ENCODE results near the gene PACS2. TPM values are rescaled to one million over a fixed set of nuclear protein-coding genes. Genes with fewer than 3 reads are reported as not detected.

PACS2 gene
- total RNA-seq, 1 donor, result 27.0 TPM

- no peaks in the 10 kb centered on the region for H3K27me3 ChIP-seq (ENCODE audit: insufficient read depth, low read length)
- H3K4me1 ChIP-seq (ENCODE audit: insufficient read depth, low read length), result no peaks in the 10 kb centered on the region
- no peak overlapping the region for H3K4me3 ChIP-seq (ENCODE audit: low read length)
- no peaks in the 10 kb centered on the region for H3K9me3 ChIP-seq (ENCODE audit: low read depth, low read length)
These were observed 26.5 kb downstream of the PACS2 start for GRCh38 chr14:105340821-105341733.

DNA sequence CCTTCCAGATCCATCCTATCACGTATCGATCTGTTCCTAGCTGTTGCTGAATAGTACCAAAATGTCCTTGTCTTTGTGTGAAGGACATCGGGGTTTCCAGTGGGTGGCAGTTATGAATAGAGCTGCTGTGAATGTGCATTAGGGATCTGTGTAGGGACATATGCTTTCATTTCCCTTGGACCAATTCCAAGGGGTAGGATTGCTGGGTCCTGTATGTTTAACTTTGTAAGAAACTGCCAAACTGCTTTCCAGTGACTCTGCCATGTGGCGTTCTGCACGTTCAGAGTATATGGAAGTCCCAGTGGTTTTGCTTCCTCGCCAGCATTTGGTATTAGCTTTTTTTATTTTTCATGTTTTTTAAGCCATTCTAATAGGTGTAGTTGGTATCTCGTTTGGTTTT lies 28.6 kb downstream of the PACS2 start:
- no peak overlapping the region for H3K4me3 ChIP-seq (ENCODE audit: low read length)
- no peaks in the 10 kb centered on the region for H3K4me1 ChIP-seq (ENCODE audit: insufficient read depth, low read length)
- no peaks in the 10 kb centered on the region for H3K27me3 ChIP-seq (ENCODE audit: insufficient read depth, low read length)
- H3K9me3 ChIP-seq (ENCODE audit: low read depth, low read length), result no peaks in the 10 kb centered on the region

DNA sequence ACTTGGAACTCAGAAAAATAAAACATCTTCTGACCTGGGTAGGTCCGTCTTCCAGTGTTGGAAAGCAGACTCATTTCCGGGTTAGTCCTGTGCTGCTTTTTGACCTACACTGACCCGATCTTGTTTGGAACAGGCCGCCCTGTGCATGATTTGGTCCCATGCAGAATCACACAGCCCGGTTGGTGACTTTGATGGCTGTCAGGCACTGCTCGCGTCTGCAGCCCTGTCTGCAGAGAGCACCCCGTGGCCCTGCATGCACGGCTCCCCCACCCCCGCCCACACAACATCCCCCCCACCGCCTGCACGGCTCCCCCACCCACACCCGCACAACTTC lies 31.6 kb downstream of the PACS2 start:
- H3K4me1 ChIP-seq (ENCODE audit: insufficient read depth, low read length), result no peaks in the 10 kb centered on the region
- no peak overlapping the region for H3K4me3 ChIP-seq (ENCODE audit: low read length)
- H3K27me3 ChIP-seq (ENCODE audit: insufficient read depth, low read length), result no peaks in the 10 kb centered on the region
- no peaks in the 10 kb centered on the region for H3K9me3 ChIP-seq (ENCODE audit: low read depth, low read length)

- Histone ChIP-seq H3K27me3 (ENCODE audit: insufficient read depth, low read length) (no peaks in the 10 kb centered on the region), H3K4me1 (ENCODE audit: insufficient read depth, low read length) (peaks cover 3% of the 10 kb centered on the region)
These were observed 32.5 kb downstream of the PACS2 start for GRCh38 chr14:105346876-105347586.

GRCh38 chr14:105347587-105347968 lies 33.0 kb downstream of the PACS2 start:
- no peak overlapping the region for H3K4me3 ChIP-seq (ENCODE audit: low read length)
- no peaks in the 10 kb centered on the region for H3K9me3 ChIP-seq (ENCODE audit: low read depth, low read length)
- peaks cover 5% of the 10 kb centered on the region for H3K4me1 ChIP-seq (ENCODE audit: insufficient read depth, low read length)
- H3K27me3 ChIP-seq (ENCODE audit: insufficient read depth, low read length), result no peaks in the 10 kb centered on the region

More at GRCh38 chr14:105346876-105347586, 32.5 kb downstream of the PACS2 start:
- H3K4me3 ChIP-seq (ENCODE audit: low read length), result no peak overlapping the region
- H3K9me3 ChIP-seq (ENCODE audit: low read depth, low read length), result no peaks in the 10 kb centered on the region

- Histone ChIP-seq H3K27me3 (ENCODE audit: insufficient read depth, low read length) (no peaks in the 10 kb centered on the region), H3K4me1 (ENCODE audit: insufficient read depth, low read length) (peaks cover 5% of the 10 kb centered on the region), H3K4me3 (ENCODE audit: low read length) (no peak overlapping the region), H3K9me3 (ENCODE audit: low read depth, low read length) (no peaks in the 10 kb centered on the region)
These were observed 33.8 kb downstream of the PACS2 start for GRCh38 chr14:105348169-105348944.

- Histone ChIP-seq H3K9me3 (ENCODE audit: low read depth, low read length) (no peaks in the 10 kb centered on the region), H3K27me3 (ENCODE audit: insufficient read depth, low read length) (no peaks in the 10 kb centered on the region), H3K4me3 (ENCODE audit: low read length) (no peak overlapping the region), H3K4me1 (ENCODE audit: insufficient read depth, low read length) (peaks cover 5% of the 10 kb centered on the region)
These were observed 34.6 kb downstream of the PACS2 start for GRCh38 chr14:105348945-105349699.

- H3K27me3 ChIP-seq (ENCODE audit: insufficient read depth, low read length), result no peaks in the 10 kb centered on the region
- H3K4me1 ChIP-seq (ENCODE audit: insufficient read depth, low read length), result peaks cover 5% of the 10 kb centered on the region
These were observed 35.4 kb downstream of the PACS2 start for GRCh38 chr14:105349992-105350391.

GRCh38 chr14:105350450-105351244 lies 36.1 kb downstream of the PACS2 start:
- Histone ChIP-seq H3K9me3 (ENCODE audit: low read depth, low read length) (no peaks in the 10 kb centered on the region), H3K4me3 (ENCODE audit: low read length) (no peak overlapping the region), H3K27me3 (ENCODE audit: insufficient read depth, low read length) (no peaks in the 10 kb centered on the region), H3K4me1 (ENCODE audit: insufficient read depth, low read length) (peaks cover 5% of the 10 kb centered on the region)

More at GRCh38 chr14:105349992-105350391, 35.4 kb downstream of the PACS2 start:
- Histone ChIP-seq H3K9me3 (ENCODE audit: low read depth, low read length) (no peaks in the 10 kb centered on the region), H3K4me3 (ENCODE audit: low read length) (no peak overlapping the region)

- Histone ChIP-seq H3K4me1 (ENCODE audit: insufficient read depth, low read length) (peaks cover 5% of the 10 kb centered on the region), H3K27me3 (ENCODE audit: insufficient read depth, low read length) (no peaks in the 10 kb centered on the region), H3K4me3 (ENCODE audit: low read length) (no peak overlapping the region), H3K9me3 (ENCODE audit: low read depth, low read length) (no peaks in the 10 kb centered on the region)
These were observed 36.9 kb downstream of the PACS2 start for GRCh38 chr14:105351410-105351809.

DNA sequence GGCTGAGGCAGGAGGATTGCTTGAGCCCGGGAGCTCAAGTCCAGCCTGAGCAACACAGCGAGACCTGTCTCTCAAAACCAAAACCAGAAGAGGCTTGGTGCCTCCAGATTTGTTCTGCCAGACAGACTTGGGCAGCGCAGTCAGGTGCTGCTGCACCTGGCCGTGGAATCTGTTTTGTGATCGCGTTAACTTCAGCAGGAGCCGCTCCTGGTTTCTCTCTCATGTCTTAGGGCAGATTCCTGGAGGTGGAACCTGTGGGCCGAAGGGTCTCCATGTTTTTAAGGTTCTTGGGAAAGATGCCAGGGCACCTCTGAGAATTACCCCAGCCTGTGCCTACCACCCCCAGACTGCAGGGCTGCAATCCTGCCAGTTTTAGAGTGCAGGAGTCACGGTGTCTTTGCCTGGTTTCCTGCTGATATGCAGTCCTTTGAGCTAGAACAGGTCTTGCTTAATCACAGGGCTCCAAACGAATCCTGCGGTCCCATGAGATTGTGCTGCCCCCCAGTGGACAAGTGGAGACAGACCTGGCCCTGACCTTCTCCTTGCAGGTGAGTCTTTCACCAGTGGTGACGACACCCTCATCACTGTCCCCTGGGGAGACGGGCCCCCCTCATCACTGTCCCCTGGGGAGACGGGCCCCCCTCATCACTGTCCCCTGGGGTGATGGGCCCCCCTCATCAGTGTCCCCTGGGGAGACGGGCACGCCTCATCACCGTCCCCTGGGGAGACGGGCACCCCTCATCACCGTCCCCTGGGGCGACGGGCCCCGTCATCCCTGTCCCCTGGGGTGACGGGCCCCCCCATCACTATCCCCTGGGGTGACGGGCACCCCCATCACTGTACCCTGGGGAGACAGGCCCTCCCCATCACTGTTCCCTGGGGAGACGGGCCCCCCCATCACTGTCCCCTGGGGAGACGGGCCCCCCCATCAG lies 37.6 kb downstream of the PACS2 start:
- Histone ChIP-seq H3K9me3 (ENCODE audit: low read depth, low read length) (no peaks in the 10 kb centered on the region), H3K4me1 (ENCODE audit: insufficient read depth, low read length) (peaks cover 5% of the 10 kb centered on the region), H3K4me3 (ENCODE audit: low read length) (no peak overlapping the region), H3K27me3 (ENCODE audit: insufficient read depth, low read length) (no peaks in the 10 kb centered on the region)

GRCh38 chr14:105353136-105353535 lies 38.6 kb downstream of the PACS2 start:
- H3K9me3 ChIP-seq (ENCODE audit: low read depth, low read length), result no peaks in the 10 kb centered on the region
- no peaks in the 10 kb centered on the region for H3K27me3 ChIP-seq (ENCODE audit: insufficient read depth, low read length)
- peaks cover 5% of the 10 kb centered on the region for H3K4me1 ChIP-seq (ENCODE audit: insufficient read depth, low read length)
- no peak overlapping the region for H3K4me3 ChIP-seq (ENCODE audit: low read length)

- H3K27me3 ChIP-seq (ENCODE audit: insufficient read depth, low read length), result no peaks in the 10 kb centered on the region
- H3K9me3 ChIP-seq (ENCODE audit: low read depth, low read length), result no peaks in the 10 kb centered on the region
- H3K4me1 ChIP-seq (ENCODE audit: insufficient read depth, low read length), result peaks cover 5% of the 10 kb centered on the region
These were observed 40.0 kb downstream of the PACS2 start for GRCh38 chr14:105354541-105354940.

More at GRCh38 chr14:105354541-105354940, 40.0 kb downstream of the PACS2 start:
- no peak overlapping the region for H3K4me3 ChIP-seq (ENCODE audit: low read length)

Measured in mononuclear cell (primary cell).